GM18858 (cell line): Measurements from ENCODE around the gene EYA3.
A peak's percentile ranks its signal among the peaks of the same experiment; 100 is the strongest.

Experiments used
- ATAC-seq: cut with Tn5 transposase; IDR thresholded peaks from one replicate; pipeline ENCODE4 v1.9.1; 2021; ENCODE audit not compliant: unreplicated experiment

EYA3 gene

DNA sequence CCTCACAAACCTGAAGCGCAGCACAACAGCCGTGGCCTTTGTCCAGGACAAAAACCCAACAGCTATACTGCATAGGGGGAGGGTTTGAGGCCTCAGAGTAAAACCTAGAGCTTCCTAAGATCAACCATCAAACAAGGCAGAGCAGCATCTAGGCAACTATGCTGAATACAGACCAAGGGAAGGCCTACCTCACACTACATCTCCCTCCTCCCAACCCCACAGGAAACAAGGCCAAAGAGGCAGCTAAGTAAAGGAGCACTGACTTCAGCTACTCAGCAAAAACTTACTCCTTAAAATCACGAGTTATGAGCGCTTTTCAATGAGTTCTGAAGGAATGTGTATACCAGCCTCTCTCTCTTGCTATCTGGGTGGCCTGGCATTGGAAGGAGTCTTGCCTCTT lies 116.3 kb downstream of the EYA3 start:
- no peak for ATAC-seq

DNA sequence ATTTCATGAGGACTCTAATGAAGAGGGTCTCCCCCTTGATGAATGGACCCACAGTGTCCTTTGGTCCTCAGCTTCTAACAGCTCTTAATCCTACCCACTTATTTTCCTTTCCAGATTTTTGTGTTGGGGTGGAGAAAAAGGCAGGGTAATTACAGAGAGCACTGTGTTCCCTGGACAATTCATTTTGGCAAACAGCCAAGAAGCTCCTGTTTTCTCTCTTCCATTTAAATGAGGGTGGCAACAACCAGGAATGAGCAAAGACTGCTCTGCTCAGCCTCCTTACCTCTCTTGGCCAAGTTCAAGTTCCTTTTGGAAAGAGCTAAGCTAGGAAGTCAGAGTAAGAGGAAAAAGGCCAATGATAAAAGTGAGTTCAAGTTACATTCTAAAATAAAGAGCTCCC lies 116.7 kb downstream of the EYA3 start:
- ATAC-seq = no peak

DNA sequence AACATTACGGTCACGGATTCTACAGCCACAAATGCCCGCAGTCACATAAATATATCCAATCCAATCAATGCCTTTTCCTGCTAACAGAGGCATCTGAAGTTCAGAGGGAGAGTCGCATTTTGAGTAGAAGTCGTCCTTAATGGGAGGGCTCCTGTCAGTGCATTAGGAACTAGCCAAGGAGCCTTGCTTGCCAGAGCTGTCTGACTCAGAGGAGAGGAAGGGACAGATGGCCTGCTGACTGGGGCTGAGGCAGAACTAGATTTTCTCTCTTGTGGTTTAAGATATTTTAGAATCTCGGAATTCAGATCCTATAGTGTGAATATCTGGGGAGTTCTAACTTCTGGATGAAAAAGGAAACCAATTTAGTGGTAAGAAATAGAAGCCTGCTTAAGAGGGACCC lies 118.0 kb downstream of the EYA3 start:
- ATAC-seq = no peak

DNA sequence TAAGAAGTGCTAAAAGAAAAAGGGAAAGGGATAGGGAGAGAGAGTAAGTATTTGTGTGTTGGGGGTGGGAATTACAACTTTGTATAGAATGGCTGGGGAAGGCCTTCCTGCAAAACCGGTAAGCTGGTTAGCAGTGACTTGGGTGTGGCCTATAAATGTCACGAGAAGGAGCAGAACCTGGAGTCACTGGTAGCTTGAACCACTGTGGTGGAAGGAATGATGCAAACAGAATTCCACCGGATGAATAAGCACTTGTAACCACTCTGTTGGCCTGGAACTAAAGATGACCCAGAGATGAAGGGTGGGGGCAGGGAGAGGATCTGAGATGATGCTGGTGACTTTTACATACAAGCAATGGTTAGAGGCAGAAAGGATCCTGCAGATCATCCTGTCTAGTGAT lies 119.7 kb downstream of the EYA3 start:
- ATAC-seq = no peak

DNA sequence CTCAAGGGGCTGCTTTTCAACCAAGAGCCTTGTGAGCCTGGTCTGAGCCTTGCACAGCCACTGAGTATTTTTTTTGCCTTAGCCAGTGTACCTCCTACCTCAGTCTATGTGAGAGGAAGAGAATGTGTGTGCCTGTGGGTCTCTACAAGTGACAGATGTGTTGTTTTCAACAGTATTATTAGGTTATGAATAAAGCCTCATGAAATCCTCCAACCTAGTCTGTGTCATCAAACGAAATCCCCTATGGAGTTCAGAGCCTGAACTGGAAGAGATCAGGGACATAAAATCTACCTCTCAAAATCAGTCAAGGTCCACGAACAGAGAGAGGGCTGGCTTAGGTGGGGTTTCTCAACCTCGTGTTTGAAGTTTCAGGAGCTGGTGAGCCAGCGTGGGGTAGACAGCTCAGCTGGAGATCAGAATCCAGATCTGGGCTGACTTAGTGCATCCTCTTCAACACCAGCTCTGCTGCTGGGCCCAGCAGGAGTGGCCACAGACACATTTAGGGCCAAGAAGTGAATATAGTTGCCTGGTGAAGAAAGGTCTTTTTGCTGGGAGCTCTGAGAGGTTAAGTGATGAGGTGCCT lies 120.4 kb downstream of the EYA3 start:
- no peak for ATAC-seq

DNA sequence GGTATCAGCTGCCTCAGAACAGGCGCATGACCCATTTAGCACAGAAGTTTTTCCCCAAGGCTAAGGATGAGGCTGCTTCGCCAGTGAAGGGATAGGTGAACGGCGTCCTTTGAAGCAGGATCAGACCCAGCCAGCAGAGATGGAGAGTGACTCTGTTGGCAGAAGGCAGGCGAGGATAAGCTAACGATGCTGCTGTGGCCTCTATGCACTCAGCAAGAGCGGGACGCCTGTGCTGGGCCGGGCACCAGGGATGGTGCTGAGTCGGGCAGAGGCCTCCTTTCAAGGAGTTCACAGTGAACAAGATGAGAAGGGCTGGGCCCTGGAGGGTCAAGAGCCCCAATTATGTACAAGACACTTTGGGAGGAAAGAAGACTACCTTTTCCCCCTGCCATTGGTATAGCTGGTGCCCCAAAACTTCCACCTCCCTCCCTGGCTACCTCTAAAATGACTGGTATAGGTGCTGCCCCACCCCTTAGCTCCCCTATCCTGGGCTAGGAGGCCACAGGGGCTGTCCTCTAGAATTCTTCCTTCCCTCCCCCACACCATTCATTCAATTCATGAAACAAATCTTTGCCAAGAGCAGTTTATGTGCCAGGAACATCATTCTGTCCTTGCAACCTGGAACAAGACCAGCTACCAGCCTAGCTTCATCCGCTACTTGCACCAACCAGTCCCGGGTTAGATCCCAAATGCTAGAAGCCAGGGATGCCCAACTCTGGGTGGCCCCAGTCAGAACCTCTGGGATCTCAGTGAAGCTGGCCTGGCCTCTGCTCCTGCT lies 121.1 kb downstream of the EYA3 start:
- ATAC-seq = no peak

DNA sequence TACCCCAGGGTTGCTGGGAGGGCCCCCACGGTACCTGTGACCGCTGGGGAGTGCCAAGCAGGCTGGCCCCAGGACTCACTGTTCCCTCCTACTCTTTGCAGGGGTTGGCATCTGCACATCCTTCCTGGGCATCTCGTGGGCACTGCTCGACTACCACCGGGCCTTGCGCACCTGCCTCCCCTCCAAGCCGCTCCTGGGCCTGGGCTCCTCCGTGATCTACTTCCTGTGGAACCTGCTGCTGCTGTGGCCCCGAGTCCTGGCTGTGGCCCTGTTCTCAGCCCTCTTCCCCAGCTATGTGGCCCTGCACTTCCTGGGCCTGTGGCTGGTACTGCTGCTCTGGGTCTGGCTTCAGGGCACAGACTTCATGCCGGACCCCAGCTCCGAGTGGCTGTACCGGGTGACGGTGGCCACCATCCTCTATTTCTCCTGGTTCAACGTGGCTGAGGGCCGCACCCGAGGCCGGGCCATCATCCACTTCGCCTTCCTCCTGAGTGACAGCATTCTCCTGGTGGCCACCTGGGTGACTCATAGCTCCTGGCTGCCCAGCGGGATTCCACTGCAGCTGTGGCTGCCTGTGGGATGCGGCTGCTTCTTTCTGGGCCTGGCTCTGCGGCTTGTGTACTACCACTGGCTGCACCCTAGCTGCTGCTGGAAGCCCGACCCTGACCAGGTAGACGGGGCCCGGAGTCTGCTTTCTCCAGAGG lies 121.9 kb downstream of the EYA3 start:
- ATAC-seq = no peak

DNA sequence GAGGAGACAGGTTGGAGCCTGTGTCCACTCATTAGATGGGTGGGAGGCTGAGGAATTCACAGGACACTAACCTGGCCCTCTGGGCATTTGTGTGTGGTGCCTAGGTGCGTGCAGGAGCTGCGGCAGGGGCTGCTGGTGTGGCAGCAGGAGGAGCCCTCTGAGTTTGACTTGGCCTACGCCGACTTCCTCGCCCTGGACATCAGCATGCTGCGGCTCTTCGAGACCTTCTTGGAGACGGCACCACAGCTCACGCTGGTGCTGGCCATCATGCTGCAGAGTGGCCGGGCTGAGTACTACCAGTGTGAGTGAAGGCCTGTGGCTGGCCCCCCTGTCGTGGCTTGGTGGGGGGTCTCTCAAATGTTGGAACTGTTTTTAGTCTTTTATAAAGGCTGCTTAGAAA lies 125.0 kb downstream of the EYA3 start:
- no peak for ATAC-seq

DNA sequence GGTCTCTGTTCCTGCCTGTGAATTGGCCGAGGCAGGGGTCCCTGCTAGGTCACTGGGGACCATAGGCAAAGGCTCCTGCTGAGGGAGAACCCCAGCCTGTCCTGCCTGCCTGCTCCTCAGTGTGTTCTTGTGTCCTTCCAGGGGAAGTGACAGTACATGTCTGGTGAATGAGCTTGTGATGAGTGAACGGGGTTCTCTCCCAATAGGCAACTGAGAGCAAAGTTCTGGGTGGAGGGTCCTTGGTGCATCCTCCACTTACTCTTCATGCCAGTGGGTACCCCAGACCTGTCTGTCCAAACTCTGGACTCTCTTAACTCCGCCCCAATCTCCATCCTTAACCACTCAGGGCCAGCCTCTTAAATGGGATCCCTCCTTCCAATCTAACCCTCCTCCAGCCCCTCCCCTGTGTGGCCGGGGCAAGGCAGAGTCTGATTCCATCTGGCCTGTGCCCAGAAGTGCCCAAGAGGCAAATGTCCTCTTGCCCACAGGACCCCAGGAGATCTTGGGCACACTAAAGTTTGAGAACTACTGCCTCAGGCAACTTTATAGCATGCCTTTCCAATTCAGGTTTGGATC lies 126.7 kb downstream of the EYA3 start:
- ATAC-seq = no peak

DNA sequence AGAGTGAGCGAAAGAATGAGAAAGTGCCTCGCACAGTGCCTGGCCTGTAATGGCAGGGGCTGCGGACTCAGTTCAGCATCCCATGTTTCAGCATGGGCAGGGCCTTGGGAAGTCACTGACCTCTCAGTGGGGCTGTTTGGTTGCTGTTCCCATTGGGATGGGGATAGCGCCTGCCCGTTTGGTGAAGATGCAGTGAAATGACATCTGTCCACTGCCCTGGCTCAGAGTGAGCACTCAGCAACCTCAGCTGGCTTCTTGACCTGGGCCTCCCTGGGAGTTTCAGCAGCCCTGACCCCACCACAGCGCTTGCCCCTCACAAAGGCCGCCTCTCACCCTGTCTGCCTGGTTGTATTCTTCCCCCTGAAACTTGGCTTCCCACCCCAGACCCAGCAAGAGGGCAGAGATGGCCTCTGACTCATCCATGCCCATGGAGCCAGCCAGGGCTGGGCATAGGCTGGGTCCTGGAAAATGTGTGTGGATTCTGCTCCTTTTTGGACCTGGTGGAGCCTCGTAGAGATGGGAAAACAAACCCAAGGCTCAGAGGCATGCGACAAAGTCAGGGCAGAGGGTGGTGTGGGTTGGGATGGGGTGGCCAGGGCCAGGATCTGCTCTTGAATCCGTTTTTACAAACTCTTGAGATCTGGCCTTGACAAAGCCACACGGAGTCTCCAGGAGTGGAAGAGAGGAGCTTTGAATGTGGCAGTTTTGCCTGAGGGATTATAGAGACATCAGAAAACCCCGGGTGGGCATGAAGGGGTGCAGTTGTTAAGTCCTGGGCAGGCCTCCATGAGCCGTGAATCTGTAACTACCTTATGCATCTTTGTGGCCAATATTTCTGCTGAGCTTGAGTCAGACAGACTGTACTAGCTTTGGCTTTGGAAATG lies 127.4 kb downstream of the EYA3 start:
- no peak for ATAC-seq

DNA sequence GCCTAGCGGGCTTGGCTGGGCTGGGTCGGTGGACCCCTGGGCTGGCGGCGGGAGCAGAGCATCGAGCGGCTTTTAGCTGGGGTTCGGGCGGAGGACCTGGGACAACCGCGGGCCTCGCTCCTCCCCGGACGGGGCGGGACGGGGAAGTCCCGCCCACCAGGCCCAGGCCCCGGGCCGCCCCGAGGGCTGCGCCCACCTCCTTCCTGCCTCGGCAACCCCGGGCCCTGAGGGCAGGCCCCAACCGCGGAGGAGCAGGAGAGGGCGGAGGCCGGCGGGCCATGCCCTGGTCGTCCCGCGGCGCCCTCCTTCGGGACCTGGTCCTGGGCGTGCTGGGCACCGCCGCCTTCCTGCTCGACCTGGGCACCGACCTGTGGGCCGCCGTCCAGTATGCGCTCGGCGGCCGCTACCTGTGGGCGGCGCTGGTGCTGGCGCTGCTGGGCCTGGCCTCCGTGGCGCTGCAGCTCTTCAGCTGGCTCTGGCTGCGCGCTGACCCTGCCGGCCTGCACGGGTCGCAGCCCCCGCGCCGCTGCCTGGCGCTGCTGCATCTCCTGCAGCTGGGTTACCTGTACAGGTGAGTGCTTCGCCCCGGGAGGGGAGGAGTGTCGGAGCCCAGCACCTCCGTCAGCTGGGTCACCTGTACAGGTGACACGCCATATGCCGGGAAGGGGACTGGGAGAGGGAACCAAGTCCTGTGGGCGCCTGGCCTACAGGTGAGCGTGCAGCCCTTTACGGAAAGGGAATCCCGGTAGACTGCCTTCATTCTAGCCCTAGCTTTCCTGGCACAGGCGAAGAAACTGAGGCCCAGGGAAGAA lies 128.4 kb downstream of the EYA3 start, which contains the start of gene XKR8:
Gene XKR8 (plus strand): TSS at position 182 of the 812 bp plus-strand sequence. CDS start 97 bp downstream, at position 279.
- ATAC-seq = peak; percentile 66

DNA sequence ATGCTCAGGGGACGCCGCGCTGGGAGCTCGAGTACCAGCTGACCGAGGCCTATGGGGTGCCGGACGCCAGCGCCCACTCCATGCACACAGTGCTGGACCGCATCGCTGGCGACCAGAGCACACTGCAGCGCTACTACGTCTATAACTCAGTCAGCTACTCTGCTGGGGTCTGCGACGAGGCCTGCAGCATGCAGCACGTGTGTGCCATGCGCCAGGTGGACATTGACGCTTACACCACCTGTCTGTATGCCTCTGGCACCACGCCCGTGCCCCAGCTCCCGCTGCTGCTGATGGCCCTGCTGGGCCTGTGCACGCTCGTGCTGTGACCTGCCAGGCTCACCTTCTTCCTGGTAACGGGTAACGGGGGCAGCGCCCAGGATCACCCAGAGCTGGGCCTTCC lies 129.9 kb downstream of the EYA3 start:
- ATAC-seq = no peak

DNA sequence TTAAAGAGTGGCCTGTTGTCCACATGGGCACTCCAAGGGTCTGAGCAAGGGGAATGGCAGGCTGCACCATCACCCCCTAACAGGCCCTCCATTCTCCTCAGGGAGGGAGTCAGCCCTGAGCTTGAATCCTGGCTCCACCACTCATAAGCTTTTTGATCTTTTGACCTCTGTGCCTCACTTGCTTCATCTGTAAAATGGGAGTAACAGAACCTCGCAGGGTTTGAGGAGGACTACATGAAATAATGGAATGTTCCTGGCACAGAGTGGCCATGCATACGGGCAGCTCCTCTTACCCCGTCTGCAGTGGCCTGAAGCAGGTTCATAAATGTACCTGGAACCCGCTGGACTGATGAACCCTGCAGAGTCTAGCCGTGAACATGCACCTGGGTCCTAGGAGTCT lies 130.8 kb downstream of the EYA3 start:
- ATAC-seq = no peak

DNA sequence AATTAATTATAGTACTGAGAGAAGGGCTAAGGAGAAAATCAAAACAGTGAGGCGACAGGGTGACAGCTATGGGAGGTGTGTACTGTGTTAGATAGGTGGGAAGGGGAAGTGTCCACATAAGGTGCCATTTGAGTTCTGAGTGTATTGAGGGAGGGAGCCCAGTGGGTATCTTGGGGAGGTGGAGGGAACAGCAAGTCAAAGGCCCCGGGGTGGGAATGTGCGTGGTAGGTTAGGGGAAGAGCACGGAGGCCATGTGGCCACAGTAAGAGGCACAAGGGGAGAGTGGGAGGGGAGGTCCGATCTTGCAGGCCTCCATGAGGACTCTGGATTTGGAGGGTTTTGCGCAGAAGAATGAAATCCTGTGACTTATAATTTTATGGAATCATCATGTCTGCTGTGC lies 131.6 kb downstream of the EYA3 start:
- no peak for ATAC-seq

DNA sequence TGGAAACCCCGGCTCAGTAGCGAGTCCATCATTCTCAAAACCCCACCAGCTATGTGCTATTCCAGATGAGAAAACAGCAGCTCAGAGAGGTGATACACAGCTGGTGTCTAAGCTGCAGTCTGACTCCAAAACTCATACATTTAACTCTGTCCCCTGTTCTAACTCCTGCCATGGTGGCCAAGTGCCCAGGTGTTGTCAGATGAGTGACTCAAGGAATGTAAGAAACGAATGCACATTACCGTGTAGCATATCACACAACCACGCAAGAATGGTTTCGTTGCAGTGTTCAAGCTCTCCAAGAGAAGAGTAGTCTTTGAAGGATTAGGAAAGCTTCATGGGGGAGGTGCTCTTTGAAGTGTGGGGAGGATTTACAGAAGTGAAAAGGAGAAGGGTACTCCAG lies 133.3 kb downstream of the EYA3 start:
- ATAC-seq = no peak

DNA sequence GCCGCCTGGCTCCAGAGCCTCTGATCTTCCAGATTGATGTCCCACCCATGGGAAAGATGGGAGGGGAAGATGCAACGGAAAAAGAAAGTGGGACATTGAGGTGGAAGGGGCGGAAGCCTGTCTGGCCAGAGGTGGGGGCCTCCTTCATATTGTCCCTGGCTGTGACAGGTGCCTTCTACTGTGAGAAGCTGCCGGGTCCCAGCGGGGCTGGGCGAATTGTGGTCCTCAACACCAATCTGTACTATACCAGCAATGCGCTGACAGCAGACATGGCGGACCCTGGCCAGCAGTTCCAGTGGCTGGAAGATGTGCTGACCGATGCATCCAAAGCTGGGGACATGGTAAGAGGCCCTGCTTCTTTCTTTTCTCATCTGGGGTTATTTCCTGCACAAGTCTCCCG lies 134.2 kb downstream of the EYA3 start:
- no peak for ATAC-seq

DNA sequence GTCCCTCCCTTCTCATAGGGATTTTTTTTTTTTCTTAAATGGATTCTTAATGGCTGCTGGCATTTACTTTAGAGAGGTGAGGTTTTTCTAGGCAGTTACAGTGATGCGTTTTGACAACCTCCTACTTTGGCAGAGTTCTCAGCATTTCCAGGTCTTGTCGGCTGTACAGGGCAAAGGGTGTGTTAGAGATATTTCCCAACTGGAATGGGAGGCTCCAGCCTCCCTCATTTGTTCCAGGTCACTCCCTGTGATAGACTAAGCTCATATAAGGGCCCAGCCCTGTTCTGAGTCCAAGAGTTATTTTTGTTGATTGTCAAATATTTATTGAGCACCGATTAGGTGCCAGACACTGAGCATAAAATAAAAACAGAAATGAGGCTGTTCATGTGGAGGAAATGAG lies 136.3 kb downstream of the EYA3 start:
- ATAC-seq = no peak

DNA sequence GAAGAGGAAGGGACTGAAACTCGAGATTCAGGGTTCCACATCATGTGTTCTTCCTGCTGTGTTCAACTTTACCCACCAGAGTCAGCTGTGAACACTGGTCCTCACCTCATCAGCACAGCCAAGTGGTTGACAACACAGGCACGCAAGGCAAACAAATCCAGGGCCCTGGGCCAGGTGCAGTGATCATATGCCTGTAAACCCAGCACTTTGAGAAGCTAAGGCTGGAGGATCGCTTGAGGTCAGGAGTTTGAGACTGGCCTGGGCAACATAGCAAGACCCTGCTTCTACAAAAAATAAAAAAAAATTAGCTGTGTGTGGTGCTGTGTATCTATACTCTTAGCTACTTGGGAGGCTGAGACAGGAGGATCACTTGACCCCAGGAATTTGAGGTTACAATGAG lies 137.0 kb downstream of the EYA3 start:
- ATAC-seq = no peak

DNA sequence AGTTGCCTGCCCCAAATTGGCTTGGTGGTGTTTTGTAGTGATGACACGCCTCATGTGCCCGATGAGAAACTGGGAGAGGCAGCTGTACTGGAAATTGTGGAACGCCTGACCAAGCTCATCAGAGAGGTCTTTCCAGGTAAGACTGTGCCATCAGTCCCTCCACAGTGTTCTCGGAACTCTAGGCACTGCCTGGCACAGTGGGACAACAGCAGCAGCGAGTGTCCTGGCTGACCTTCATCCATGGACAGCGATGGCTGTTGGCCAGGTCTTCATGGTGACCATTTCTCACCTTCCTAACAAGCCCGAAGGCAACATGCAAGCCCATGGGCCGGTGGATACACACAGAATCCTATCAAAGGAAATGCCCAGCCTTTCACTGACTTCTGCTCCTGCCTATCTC lies 139.4 kb downstream of the EYA3 start:
- no peak for ATAC-seq

DNA sequence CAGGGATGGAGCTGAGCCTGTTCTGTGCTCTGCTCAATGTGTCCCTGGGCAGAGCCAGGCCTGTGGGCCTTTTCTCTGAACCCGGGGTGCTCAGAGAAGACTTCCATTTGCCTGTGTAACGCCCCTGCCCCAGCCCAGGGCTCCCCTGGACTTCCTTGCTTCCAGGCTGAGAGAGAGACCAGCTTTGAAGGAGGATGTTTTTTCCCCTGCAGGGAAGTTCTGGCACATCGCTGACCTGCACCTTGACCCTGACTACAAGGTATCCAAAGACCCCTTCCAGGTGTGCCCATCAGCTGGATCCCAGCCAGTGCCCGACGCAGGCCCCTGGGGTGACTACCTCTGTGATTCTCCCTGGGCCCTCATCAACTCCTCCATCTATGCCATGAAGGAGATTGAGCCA lies 143.4 kb downstream of the EYA3 start:
- ATAC-seq = no peak
